ENCODE measurements around the gene KCNQ2.

DNA sequence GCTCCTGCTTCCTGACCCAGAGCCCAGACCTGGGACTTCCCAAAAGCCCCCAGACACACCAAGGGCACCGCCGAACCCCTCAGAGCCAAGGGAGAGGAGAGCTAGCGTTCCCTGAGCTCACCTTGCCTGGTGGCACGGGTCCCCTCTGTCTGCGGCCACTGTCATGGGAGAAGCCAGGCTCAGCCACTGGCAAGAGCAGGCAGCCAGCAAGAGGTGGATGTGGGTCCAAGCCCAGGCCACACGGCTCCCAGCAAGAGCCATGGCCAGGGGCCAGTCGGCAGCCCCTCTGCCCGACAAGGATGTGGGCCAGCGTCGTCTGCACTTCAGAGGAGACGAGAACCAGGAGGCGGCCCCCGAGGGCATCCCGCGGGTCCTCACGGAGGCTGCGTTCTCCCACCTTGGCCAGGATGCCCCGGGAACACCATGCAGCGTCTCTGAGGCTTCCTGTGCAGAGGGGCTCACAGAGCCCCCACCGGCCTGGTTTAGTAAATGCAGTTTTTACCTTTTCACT is 46.0 kb upstream of the KCNQ2 start:
- TF ChIP-seq, protein P1, sequence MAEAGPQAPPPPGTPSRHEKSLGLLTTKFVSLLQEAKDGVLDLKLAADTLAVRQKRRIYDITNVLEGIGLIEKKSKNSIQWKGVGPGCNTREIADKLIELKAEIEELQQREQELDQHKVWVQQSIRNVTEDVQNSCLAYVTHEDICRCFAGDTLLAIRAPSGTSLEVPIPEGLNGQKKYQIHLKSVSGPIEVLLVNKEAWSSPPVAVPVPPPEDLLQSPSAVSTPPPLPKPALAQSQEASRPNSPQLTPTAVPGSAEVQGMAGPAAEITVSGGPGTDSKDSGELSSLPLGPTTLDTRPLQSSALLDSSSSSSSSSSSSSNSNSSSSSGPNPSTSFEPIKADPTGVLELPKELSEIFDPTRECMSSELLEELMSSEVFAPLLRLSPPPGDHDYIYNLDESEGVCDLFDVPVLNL (IDR thresholded peaks at IDR 0.05; ENCODE audit: low read depth, low read length): no peak
- TF ChIP-seq CHD4 (IDR thresholded peaks at IDR 0.05) (no peak), RAD21 (IDR thresholded peaks at IDR 0.05; ENCODE audit: insufficient read depth, low read depth, low read length) (no peak), ZZZ3 (IDR thresholded peaks at IDR 0.05; ENCODE audit: control insufficient read depth, insufficient read length, low read depth) (no peak)
- TF ChIP-seq, protein P2, sequence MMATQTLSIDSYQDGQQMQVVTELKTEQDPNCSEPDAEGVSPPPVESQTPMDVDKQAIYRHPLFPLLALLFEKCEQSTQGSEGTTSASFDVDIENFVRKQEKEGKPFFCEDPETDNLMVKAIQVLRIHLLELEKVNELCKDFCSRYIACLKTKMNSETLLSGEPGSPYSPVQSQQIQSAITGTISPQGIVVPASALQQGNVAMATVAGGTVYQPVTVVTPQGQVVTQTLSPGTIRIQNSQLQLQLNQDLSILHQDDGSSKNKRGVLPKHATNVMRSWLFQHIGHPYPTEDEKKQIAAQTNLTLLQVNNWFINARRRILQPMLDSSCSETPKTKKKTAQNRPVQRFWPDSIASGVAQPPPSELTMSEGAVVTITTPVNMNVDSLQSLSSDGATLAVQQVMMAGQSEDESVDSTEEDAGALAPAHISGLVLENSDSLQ (IDR thresholded peaks at IDR 0.05): no peak
- TF ChIP-seq, protein P3, sequence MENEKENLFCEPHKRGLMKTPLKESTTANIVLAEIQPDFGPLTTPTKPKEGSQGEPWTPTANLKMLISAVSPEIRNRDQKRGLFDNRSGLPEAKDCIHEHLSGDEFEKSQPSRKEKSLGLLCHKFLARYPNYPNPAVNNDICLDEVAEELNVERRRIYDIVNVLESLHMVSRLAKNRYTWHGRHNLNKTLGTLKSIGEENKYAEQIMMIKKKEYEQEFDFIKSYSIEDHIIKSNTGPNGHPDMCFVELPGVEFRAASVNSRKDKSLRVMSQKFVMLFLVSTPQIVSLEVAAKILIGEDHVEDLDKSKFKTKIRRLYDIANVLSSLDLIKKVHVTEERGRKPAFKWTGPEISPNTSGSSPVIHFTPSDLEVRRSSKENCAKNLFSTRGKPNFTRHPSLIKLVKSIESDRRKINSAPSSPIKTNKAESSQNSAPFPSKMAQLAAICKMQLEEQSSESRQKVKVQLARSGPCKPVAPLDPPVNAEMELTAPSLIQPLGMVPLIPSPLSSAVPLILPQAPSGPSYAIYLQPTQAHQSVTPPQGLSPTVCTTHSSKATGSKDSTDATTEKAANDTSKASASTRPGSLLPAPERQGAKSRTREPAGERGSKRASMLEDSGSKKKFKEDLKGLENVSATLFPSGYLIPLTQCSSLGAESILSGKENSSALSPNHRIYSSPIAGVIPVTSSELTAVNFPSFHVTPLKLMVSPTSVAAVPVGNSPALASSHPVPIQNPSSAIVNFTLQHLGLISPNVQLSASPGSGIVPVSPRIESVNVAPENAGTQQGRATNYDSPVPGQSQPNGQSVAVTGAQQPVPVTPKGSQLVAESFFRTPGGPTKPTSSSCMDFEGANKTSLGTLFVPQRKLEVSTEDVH (IDR thresholded peaks at IDR 0.05; ENCODE audit: low read depth, partially characterized antibody): no peak
- TF ChIP-seq, protein P4, sequence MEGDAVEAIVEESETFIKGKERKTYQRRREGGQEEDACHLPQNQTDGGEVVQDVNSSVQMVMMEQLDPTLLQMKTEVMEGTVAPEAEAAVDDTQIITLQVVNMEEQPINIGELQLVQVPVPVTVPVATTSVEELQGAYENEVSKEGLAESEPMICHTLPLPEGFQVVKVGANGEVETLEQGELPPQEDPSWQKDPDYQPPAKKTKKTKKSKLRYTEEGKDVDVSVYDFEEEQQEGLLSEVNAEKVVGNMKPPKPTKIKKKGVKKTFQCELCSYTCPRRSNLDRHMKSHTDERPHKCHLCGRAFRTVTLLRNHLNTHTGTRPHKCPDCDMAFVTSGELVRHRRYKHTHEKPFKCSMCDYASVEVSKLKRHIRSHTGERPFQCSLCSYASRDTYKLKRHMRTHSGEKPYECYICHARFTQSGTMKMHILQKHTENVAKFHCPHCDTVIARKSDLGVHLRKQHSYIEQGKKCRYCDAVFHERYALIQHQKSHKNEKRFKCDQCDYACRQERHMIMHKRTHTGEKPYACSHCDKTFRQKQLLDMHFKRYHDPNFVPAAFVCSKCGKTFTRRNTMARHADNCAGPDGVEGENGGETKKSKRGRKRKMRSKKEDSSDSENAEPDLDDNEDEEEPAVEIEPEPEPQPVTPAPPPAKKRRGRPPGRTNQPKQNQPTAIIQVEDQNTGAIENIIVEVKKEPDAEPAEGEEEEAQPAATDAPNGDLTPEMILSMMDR (IDR thresholded peaks at IDR 0.05 in 2 of 3, conservative IDR thresholded peaks at IDR 0.05 in 1 of 3; ENCODE audit: control insufficient read depth in 2 of 3, extremely low read depth in 1 of 3, insufficient read depth in 1 of 3, low read depth in 3 of 3, low read length in 3 of 3): no peak
